GM18519 (cell line): ENCODE measurements around the gene IGBP1.
"Not testable (repeated sequence)": the region's sequence is repeated elsewhere in the genome, so short reads cannot be mapped to it uniquely, and the experiment has no call there.

Source experiments
- ATAC-seq: cut with Tn5 transposase; IDR thresholded peaks from one replicate; pipeline ENCODE4 v1.9.1; 2021; ENCODE audit warnings: mild to moderate bottlenecking, moderate library complexity; ENCODE audit not compliant: unreplicated experiment, low FRiP score

The IGBP1 gene

GRCh38 chrX:70166601-70167590 is 33.6 kb downstream of the IGBP1 start:
- ATAC-seq = no peak

- no peak for ATAC-seq
Observed at GRCh38 chrX:70168238-70169188, 35.3 kb downstream of the IGBP1 start.

DNA sequence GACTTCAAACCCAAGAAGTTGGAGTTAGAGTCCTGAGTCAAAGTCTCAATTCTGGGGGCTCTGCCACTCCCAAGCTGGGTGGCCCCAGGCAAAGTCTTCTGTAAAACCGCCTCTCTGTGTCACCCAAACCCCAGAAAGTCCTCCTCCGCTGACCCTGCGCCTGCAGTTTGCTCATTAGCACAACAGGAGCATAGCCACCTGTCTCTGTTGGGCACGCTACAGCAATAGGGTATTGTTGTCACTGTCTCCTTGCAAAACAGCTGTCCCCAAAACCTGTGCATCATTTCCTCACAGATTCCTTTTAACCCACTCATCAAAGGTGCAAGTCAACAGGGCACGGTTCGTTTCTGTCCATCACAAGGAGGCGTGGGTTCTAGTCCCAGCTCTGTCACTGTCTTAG is 36.0 kb downstream of the IGBP1 start:
- no peak for ATAC-seq

DNA sequence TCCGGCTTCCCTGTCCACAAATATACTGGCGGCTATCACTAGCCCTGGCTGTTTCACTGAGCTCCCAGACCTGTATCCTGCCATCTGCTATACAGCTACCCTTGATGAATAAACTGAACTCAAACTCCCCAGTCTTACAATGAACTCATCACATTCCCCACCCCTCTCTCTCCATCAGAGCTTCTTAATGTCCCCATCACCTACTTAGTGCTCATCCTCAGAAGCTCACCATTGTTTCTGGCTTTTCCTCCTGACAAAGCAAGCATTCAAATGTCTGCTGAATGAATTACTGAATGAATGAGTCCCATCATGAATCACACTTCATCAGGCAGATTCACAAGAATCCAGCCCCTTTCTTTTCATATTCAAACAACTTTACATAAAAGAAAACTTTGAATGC is 38.4 kb downstream of the IGBP1 start:
- no peak for ATAC-seq

DNA sequence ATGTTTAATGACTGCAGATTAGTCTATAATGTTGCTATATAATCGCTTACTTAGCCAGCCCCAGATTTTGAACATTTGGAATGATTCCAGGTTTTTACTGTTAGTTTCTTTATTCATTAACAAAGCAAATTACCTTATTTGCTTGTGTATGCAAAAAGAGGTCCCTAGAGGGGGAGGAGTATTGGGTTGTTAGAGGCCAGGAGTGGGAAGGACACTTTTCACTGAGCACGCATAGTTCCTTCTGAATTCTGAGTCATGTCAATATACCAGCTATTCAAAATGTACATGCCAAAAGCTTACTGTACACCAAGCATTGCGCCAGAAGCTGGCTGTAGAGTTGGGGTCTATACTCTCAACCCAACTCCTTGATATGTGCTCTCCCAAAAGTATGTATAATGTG is 39.0 kb downstream of the IGBP1 start:
- no peak for ATAC-seq

GRCh38 chrX:70172964-70173363 is 39.7 kb downstream of the IGBP1 start:
- ATAC-seq = no peak

GRCh38 chrX:70174754-70175153 is 41.5 kb downstream of the IGBP1 start:
- ATAC-seq = no peak

- ATAC-seq = peak; percentile 35
Observed at GRCh38 chrX:70175338-70175737, 42.1 kb downstream of the IGBP1 start.

GRCh38 chrX:70176938-70177533 is 43.8 kb downstream of the IGBP1 start, which contains the start of gene DGAT2L6:
DGAT2L6 (plus strand) TSS chrX:70177483; CDS start chrX:70177583, 100 bp downstream.
- peak; percentile 61 for ATAC-seq

DNA sequence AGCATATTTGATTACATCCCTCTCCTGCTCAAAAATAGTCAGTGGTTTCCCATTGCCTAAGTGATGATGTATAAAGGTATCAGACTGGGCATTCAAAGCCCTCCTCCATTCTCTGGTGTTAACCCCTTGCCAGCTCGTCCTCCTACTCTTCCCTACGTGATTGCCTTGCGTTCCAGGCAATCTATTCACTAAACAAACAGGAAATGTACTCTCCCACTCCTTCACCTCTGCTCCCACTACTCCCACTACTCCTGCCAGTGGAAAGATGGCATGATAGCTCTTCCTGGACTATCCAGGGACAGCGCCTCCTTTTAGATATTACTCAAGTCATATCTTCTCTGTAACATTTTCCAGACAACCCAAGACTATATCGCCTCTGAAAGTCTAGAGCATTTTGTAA is 49.8 kb downstream of the IGBP1 start:
- no peak for ATAC-seq

- ATAC-seq = no peak
Observed at GRCh38 chrX:70190225-70190624, 57.0 kb downstream of the IGBP1 start.

DNA sequence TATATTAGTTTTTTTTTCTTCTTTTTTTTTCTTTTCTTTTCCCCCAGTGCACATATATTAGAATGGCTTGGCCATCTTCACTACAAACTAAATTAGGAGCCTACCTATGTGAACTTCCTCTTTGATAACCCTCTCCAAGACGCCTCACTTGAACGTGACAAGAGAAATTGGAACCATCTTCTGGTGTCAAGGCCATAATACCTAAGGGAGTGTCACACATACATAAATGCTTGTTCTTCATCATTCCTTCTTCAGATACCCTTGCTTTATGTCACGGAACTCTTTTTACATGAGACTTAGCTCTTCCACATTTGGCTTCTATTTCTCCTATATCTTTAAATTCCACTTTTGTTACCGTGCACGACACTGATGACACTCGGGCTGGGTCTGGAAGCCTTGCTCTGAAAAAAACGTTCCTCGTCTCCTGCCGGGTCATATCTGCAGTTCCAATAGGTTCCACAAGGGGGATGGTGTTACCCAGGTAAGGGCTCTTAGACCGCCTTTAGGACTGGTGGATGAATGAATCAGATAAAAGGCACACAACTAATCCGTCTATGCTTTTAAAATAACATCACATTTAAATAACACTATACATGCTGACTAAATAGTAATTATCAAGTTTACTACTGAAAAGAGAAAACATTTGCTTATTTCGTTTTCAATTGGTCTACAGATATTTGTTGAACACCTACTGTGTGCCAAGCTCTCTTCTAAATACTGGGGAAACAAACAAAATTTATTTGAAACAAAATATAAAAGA is 63.9 kb downstream of the IGBP1 start:
- ATAC-seq = no peak

GRCh38 chrX:70201732-70202131 is 68.5 kb downstream of the IGBP1 start:
- no peak for ATAC-seq

DNA sequence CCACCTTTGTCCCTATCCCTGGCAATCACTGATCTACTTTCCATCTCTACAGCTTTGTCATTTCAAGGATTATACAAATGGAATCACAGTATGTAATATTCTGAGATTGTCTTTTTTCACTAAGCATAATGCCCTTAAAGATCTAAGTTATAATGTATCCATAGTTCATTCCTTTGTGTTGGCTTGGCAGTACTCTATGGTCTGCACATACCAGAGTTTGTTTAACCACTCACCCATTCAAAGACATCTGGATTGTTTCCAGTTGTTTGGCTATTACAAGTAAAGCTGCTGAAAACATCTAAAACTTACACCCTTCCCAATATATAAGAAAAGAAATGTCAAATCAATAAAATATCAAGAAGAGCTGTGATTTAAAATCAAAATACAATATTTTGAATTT is 75.2 kb downstream of the IGBP1 start:
- ATAC-seq = no peak

DNA sequence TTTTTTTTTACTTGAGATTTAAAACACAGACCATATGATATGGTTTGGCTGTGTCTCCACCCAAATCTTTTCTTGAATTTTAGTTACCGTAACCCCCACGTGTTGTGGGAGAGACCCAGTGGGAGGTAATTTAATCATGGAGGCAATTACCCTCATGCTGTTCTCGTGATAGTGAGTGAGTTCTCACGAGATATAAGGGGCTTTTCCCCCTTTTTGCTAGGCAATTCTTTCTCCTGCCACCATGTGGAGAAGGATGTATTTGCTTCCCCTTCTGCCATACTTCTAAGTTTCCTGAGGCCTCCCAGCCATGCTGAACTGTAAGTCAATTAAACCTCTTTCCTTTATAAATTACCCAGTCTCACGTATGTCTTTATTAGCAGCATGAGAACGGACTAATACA is 76.3 kb downstream of the IGBP1 start:
- not testable (repeated sequence) for ATAC-seq
